Left renal pelvis (tissue), 4 donors: Measurements from ENCODE around the gene CD274. TPM values are rescaled to one million over a fixed set of nuclear protein-coding genes. Genes with fewer than 3 reads are reported as not detected.
"Not testable (repeated sequence)": the region's sequence is repeated elsewhere in the genome, so short reads cannot be mapped to it uniquely, and the experiment has no call there.

ENCODE experiments used
- DNase-seq, 4 donors: peaks; one replicate each; pipeline ENCODE4 v3.0.0-alpha.2; 2013; ENCODE audit warnings: low read depth in 4 of 4, low spot score in 3 of 4
- polyA plus RNA-seq, 4 donors: library from polyadenylated mRNA; unstranded; fragments of 120-200 nt; gene quantifications; one replicate each; pipeline ENCODE4 v1.2.1, GENCODE V29; 2013; ENCODE audit not compliant: insufficient read length in 4 of 4

CD274 gene
- polyA plus RNA-seq, 4 donors, result 0.39 to 1.4 (median 0.85) TPM

DNA sequence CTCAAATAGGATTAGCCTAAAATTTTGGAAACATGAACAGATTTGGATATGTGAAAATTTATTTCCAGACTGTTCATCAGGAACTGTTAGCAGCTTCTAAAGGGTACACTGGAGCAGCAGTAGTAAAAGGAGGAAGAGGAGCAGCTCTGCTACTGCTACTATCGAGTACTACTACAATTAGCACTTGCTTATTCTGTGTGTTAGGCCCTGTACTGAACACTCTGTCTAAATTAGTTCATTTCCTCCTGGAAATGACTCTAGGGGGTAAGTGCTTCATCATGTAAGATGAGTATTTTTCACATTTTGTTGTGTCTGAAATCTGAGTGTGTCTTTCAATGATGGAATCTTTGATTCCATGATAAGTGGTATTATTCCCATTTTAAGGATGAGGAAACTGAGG, 9.8 kb downstream of the CD274 start:
- DNase-seq, result no peak

- DNase-seq, result not testable (repeated sequence)
Measured at GRCh38 chr9:5464831-5465330, 14.5 kb downstream of the CD274 start.

GRCh38 chr9:5466005-5466404, 15.7 kb downstream of the CD274 start:
- no peak for DNase-seq

DNA sequence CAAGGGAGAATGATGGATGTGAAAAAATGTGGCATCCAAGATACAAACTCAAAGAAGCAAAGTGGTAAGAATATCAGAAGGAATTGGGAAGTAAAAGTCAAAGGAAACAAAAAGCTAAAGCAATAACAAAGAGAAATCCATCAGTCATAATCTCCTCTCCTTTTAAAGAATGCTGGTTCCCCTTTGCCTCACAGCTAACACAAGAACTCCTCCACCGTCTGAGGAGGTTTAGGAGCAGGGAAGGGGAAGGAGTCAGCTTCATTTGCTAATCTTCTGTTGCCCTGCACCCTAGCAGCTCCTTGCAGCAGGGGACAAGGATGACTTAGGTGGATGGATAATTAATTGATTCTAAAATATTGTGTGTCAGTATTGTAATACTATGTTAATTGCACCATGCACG, 16.4 kb downstream of the CD274 start:
- no peak for DNase-seq

DNA sequence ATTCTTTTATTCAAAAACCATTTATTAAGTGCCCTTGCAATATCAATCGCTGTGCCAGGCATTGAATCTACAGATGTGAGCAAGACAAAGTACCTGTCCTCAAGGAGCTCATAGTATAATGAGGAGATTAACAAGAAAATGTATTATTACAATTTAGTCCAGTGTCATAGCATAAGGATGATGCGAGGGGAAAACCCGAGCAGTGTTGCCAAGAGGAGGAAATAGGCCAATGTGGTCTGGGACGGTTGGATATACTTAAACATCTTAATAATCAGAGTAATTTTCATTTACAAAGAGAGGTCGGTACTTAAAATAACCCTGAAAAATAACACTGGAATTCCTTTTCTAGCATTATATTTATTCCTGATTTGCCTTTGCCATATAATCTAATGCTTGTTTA, 18.5 kb downstream of the CD274 start:
- no peak for DNase-seq

DNA sequence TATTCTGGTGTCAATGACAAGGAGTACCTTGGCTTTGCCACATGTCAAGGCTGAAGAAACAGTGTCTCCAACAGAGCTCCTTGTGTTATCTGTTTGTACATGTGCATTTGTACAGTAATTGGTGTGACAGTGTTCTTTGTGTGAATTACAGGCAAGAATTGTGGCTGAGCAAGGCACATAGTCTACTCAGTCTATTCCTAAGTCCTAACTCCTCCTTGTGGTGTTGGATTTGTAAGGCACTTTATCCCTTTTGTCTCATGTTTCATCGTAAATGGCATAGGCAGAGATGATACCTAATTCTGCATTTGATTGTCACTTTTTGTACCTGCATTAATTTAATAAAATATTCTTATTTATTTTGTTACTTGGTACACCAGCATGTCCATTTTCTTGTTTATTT, 19.8 kb downstream of the CD274 start:
- DNase-seq, result no peak

- DNase-seq, result no peak
Measured at GRCh38 chr9:5470816-5471215, 20.5 kb downstream of the CD274 start.

DNA sequence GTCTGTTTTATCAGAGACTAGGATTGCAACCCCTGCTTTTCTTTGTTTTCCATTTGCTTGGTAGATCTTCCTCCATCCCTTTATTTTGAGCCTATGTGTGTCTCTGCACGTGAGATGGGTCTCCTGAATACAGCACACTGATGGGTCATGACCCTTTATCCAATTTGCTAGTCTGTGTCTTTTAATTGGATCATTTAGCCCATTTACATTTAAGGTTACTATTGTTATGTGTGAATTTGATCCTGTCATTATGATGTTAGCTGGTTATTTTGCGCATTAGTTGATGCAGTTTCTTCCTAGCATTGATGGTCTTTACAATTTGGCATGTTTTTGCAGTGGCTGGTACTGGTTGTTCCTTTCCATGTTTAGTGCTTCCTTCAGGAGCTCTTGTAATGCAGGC, 25.3 kb downstream of the CD274 start:
- DNase-seq, result not testable (repeated sequence)

- no peak for DNase-seq
Measured at GRCh38 chr9:5478206-5478605, 27.9 kb downstream of the CD274 start.

DNA sequence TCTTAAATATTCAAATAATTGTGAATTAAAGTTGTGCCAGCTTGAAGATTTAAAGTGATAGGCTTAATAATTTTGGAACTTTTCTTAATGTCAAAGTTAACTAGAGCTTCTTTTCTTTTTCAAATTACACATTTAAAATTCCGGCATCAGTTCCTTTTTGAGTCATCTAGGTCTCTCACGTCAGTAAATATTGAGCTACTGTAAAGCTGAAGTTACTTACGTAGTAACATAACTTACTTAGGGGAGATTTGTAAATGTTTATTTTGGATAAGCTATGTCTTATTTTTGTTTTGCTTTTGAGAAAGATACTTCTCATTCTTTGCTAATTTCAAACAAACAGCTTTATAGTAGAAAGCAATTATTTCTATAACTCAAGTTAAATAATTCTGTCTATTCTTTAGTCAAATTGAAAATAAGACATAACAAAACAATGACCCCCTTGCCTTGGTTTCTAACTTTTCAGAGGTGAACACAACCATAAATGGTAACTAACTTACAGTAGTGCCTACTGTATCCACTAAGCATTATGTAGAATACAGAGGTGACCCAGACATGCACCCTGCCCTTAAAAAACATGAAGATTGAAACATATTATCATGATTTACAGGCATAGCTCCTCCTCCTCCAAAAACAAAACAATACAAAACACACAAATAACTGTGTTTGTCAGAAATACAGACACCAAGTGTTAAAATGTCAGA, 29.8 kb downstream of the CD274 start:
- no peak for DNase-seq

GRCh38 chr9:5480919-5481318, 30.6 kb downstream of the CD274 start:
- DNase-seq, result no peak

DNA sequence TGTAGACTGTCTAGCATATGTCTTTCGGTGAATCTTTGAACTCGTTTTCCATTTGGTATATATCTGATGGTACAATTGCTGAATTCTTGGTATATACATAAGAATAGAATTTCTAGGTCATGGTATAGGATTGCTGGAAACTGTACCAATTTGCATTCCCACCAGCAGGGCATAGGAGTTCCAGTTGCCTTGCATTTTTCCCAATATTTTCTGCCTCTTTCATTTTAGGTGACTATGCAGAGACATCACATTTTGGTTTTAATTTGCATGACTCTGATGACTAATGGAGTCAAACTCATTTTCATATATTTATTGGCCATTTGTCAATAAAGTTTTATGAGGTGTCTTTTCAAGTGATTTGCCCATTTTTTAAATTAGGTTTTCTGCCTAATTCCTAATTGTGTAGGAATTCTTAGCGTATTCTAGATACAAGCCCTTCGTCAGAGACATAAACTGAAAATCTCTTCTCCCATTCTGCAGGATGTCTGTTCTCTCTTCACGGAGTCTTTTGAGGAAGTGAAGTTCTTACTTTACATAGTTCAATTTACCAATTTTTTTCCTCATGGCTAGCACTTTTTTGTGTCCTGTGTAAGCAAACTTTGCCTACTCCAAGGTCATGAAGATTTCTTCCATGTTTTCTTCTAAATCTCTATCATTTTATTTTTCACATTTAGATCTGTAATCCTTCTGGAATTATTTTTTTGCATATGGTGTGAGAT, 31.1 kb downstream of the CD274 start:
- DNase-seq, result no peak

DNA sequence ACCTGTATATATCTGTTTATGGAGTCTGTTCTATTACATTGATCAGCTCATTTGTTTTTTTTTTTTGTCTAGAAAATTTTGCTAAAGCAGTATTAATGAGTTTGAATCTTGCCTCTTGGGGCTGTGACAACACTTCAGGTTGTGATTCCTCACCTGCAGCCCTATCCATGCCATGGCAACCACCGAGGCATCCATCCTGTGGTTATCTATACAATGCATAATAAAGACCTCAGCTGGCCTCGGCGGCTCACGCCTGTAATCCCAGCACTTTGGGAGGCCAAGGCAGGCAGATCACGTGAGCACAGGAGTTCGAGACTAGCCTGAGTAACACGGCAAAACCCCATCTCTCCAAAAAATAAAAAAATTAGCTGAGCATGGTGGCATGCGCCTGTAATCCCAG, 31.9 kb downstream of the CD274 start:
- no peak for DNase-seq

DNA sequence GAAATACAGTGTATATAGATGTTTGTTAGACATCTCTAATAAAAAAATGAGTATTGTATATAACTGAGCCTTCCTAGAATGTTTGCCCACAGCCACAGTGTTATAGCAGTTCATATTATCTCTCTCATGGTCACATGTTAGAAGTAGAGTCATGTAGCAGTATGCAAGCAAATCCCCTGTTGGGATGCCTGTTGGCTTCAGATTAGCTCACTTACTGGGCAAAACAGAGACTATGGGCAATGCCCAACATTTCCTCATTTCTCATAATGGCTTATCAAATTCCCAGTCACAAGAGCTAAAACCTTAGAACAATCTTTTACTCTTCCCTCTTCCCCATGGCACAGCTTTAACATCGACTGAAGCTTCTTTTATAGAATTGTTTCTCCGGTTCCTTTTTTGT, 33.0 kb downstream of the CD274 start:
- no peak for DNase-seq

DNA sequence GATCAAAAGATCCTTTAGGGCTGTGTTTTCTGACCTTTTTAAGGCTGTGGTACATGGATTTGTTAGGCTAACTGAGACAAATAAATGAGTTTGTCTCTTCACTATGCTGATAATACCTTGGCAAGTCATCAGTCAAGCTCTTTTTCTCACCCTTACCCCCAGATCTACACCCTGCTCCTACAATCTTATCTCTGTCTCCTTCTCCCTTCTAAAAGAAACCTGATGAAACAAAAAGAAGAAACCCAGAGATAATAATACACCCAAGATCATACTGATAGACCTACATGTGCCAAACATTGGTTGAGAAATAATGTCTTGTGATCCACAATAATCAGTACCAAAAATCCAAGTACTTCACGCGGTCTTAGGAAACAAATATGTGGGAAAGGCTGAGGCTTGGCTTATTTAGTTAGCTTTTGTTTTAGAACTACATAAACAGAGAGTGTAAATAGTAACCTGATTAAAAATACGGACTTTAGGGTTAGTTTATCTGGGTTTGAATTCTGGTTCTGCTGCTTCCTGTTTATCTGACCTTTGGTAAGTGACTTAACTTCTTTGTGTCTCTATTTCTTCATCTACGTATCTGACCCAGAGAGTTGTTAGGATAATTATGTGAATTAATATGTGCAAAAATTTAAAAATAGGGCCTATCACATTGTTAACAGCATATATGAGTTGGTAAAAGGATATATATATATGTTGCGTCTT, 35.2 kb downstream of the CD274 start:
- no peak for DNase-seq

- no peak for DNase-seq
Measured at GRCh38 chr9:5486988-5487387, 36.6 kb downstream of the CD274 start.

DNA sequence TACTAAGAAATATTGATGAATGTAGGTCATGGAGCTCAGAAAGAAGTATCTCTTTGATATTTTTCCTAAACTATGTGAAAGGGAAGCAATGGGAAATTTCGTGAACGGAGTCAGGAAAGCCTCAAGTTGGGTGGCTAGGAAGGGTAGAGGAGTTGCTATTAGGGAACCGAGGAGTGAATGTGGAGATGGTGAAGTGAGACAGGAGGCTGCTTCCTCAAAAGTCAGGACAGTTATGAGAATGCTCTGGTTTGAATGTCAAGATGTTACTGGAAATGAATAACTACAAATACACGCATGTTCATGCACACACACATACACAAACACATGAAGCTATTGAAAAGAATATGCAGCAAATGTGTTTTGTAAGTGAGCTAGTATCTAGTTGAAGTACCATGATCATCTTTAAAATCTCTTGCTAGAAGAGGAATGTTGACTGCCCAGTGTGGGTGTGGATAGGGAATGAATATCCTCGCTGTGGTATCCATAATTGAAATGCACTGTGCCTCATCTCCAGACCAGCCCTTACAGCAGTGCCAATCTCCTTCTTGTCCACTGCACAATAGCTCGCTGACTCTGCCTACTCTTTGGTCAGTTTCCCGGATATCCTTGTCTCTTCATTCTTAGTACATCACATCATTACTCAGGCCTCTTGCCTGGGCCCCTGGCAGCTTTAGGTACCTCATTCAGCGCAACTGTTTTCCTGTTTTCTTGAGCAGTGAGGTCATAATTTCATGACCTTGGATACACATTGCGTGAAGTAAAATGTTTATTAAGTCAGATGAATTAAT, 38.1 kb downstream of the CD274 start:
- DNase-seq, result no peak

GRCh38 chr9:5489630-5490490, 39.5 kb downstream of the CD274 start:
- DNase-seq, result no peak

GRCh38 chr9:5492965-5493678, 42.8 kb downstream of the CD274 start:
- DNase-seq, result no peak
